ENCODE results near the gene MAML2.

DNA sequence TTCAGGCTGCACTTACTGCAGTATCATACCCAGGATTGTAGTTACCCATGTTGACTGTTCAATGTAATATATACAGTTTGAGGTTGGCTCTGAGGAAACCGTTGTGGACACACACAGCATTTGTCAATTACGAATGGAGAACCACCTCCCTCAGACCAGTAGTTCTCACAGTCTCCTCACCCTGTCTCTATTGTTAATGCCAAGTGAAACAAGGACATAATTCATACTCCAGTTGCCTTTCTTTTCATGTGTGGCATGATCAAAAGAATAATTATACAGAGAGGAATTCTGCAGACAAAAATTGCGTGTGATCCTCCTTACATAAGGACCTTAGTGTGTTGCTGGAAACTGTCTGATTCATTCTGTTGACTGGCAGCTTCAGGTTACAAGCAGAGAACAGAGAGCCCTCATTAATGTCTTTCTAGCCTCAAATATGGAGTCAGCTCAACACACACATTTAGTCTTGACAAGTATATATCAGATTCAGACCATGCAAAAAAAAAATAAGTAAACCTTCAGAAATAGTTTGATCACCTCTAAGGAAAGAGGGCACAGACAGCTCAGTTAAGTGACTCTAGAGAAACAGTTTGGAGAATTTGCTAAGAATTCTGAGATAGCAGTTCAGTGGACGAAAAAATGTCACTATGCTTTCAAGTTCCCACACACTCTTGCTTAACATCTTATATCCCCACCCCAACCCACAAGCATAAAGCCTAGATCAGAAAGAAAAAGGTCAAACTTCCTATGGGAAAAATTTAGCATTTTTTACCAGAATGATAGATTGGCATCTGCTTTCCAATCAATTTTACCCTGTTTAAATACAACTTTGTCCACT is 96.1 kb downstream of the MAML2 start:
- TF ChIP-seq, protein P1, sequence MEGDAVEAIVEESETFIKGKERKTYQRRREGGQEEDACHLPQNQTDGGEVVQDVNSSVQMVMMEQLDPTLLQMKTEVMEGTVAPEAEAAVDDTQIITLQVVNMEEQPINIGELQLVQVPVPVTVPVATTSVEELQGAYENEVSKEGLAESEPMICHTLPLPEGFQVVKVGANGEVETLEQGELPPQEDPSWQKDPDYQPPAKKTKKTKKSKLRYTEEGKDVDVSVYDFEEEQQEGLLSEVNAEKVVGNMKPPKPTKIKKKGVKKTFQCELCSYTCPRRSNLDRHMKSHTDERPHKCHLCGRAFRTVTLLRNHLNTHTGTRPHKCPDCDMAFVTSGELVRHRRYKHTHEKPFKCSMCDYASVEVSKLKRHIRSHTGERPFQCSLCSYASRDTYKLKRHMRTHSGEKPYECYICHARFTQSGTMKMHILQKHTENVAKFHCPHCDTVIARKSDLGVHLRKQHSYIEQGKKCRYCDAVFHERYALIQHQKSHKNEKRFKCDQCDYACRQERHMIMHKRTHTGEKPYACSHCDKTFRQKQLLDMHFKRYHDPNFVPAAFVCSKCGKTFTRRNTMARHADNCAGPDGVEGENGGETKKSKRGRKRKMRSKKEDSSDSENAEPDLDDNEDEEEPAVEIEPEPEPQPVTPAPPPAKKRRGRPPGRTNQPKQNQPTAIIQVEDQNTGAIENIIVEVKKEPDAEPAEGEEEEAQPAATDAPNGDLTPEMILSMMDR (conservative IDR thresholded peaks at IDR 0.05), result no peak
- no peak for TF ChIP-seq ZFX (IDR thresholded peaks at IDR 0.05)

Data from C4-2B (cell line).